Right lobe of liver (tissue), 4 donors: ENCODE data around the gene ADGRF5.

Experiments used
- CTCF ChIP-seq, 4 donors: fragments of 200-600 bp in 3 of 4; fragments of 450-650 bp in 1 of 4; IDR thresholded peaks; one replicate each; pipeline versions ENCODE4 v1.5.1 to v1.8.0; 2016 to 2022; ENCODE audit warnings: antibody characterized with exemption in 4 of 4, mild to moderate bottlenecking in 2 of 4
- POLR2A ChIP-seq: fragments of 450-650 bp; IDR thresholded peaks from one replicate; pipeline ENCODE4 v1.6.1; 2017; ENCODE audit warnings: antibody characterized with exemption, mild to moderate bottlenecking
- donor health status: DM: no; HTN: no; CAD: no.
- donor health status: DM: no; HTN: no; CAD: no.
- donor health status: DM: no; HTN: yes; CAD: no.

GRCh38 chr6:46923476-46923875 is 1.7 kb upstream of the ADGRF5 start:
- no peak for TF ChIP-seq POLR2A
- no peak for TF ChIP-seq CTCF (IDR thresholded peaks at IDR 0.05)
